Testis (tissue), 3 donors: ENCODE measurements around the gene COX7A1. TPM values are rescaled to one million over a fixed set of nuclear protein-coding genes. Genes with fewer than 3 reads are reported as not detected.

Source experiments
- DNase-seq: peaks from one replicate; pipeline ENCODE4 v3.0.0-alpha.2; 2019
- H3K27ac ChIP-seq, 2 donors: fragments of 200-600 bp; sonication (generic); one replicate each; pipeline ENCODE4 v1.5.1; 2019
- H3K27me3 ChIP-seq: fragments of 200-600 bp; sonication (generic); one replicate; pipeline ENCODE4 v1.5.1; 2019
- H3K36me3 ChIP-seq: fragments of 200-600 bp; sonication (generic); one replicate; pipeline ENCODE4 v1.5.1; 2017; ENCODE audit warnings: low read depth; ENCODE audit errors: missing control alignments
- H3K4me1 ChIP-seq: fragments of 200-600 bp; sonication (generic); one replicate; pipeline ENCODE4 v1.5.1; 2019
- H3K4me3 ChIP-seq, 2 donors: fragments of 200-600 bp; sonication (generic); one replicate each; pipeline ENCODE4 v1.5.1; 2017 to 2019
- H3K9me3 ChIP-seq: fragments of 200-600 bp; sonication (generic); one replicate; pipeline ENCODE4 v1.5.1; 2017
- CTCF ChIP-seq, 3 experiments: fragments of 450-650 bp in 2 of 3; fragments of 200-600 bp in 1 of 3; sonication (generic) in 1 of 3; IDR thresholded peaks; one replicate each; pipeline ENCODE4 v1.5.1; 2016 to 2019; ENCODE audit warnings: antibody characterized with exemption in 3 of 3, mild to moderate bottlenecking in 2 of 3, moderate library complexity in 1 of 3
- POLR2A ChIP-seq: fragments of 450-650 bp; IDR thresholded peaks from one replicate; pipeline ENCODE4 v1.6.1; 2017; ENCODE audit warnings: antibody characterized with exemption, mild to moderate bottlenecking, moderate library complexity
- WGBS, 2 donors: methylation state at CpG; one replicate each; pipeline ENCODE4 v1.1.5; 2018; 5-methylcytosine and 5-hydroxymethylcytosine counted together
- intact Hi-C: fragments of 100-400 bp; cut with DNase I; formaldehyde crosslinking; loops from one replicate; pipeline ENCODE4 v1.15.1; 2023; ENCODE audit warnings: low total_unique reads
- polyA plus RNA-seq: library from polyadenylated mRNA; stranded (reverse); fragments of 350-450 nt; fragmentation: Illumina TruSeq; extraction: RNeasy Lipid Tissue Mini Kit (QIAGEN cat#74804); gene quantifications from one replicate; pipeline ENCODE4 v1.2.3, GENCODE V29; 2014; ENCODE audit warnings: low read depth, low replicate concordance; ENCODE audit not compliant: insufficient read depth
- total RNA-seq, 2 donors: library from RNA; depleted of rRNA; stranded (reverse); fragments of >200 nt; gene quantifications; one replicate each; pipeline ENCODE4 v1.2.3, GENCODE V29; 2016

The COX7A1 gene
- total and polyA plus RNA-seq, 3 donors from 2014 or later, result 0.79 to 25.4 (median 4.8) TPM

DNA sequence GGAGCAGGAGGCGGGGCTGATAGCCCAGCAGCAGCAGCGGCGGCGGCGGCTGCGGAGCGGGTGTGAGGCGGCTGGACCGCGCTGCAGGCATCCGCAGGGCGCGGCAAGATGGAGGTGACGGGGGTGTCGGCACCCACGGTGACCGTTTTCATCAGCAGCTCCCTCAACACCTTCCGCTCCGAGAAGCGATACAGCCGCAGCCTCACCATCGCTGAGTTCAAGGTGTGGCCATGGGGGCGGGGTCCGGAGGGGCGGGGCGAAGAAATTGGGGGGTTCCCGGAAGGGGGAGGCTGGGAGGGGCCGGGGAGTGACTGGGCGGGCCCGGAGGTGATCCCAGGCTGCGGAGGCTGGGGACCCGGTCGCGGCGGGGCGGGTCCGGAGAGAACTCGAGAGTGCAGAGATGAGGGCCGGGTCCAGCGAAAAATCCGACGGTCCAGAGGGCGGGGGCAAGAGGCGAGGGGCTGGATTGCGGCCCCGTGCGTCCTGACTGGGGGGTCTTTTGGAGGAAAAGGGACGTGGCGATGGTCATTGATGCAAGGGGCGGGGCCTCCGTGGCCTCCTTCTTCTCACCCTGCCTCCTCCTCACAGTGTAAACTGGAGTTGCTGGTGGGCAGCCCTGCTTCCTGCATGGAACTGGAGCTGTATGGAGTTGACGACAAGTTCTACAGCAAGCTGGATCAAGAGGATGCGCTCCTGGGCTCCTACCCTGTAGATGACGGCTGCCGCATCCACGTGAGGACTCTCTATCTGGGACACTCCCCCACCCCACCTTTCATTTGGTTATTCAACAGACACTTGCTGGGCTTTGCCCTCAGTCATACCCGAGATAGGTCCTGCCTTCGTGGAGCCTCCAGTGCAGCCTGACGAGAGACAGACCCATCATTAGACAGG is 36.5 kb downstream of the COX7A1 start, which contains the start of gene TBCB:
Gene TBCB, plus strand, starts transcription at position 16 of the 891 bp plus-strand sequence. Its CDS starts 93 bp downstream, at position 109.
- Histone ChIP-seq H3K4me1 (peaks cover 15% of the 10 kb centered on the region), H3K4me3 (peak within 1 kb of the TSS; percentile 54 to 87), H3K27me3 (no peaks in the 10 kb centered on the region), H3K27ac (peak within 1 kb of the TSS; percentile 29 to 77), H3K9me3 (no peaks in the 10 kb centered on the region), H3K36me3 (no peaks in the 10 kb centered on the region)
- 3 to 5% methylated on average over 35 to 59 of the region's 59 CpGs for WGBS, 2 donors
- intact Hi-C loops, result no loop called here
- TF ChIP-seq POLR2A, result no peak
- TF ChIP-seq CTCF (IDR thresholded peaks at IDR 0.05), result no peak
- peak; percentile 18 for DNase-seq

DNA sequence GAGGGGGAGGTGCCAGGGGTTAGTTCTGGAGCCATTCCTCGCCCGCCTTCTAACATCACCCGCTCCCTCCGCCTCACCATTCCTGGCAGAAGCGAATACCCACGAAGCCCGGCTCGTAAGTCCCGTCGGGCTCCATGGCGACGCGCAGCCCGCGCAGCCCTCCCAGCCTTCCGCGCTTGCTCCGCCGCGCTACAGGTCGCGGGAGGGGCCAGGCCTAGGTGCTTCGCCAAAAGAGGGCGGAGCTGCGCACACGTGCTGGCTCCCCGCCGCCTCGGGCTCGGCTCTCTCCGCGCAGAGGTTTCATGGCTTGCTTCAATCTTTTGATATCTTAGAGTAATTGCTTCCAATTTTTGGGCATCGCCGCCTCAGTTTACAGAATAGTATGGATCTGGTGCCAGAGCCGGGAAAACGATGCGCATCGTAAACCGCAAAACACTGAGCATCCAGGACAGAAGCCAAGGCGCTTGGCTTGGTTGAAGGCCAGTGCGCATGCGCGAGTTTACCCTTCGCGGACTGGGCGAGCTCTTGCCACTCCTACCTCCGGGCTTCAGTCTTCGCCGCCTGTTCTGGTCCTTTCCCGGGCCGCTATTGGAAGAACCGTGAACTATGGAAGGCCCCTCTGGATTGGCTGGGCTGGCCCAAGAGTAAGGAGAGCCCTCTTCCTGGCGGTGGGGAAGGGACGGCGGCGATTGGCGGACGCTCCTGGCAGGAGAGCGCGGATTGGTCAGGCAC is 37.4 kb downstream of the COX7A1 start, which contains the start of gene POLR2I:
Gene POLR2I, minus strand, starts transcription at position 155 of the 732 bp plus-strand sequence. Its CDS starts 19 bp downstream, at position 136.
- Histone ChIP-seq H3K36me3 (no peaks in the 10 kb centered on the region), H3K9me3 (no peaks in the 10 kb centered on the region), H3K27ac (peak within 1 kb of the TSS; percentile 29 to 77), H3K4me1 (peaks cover 15% of the 10 kb centered on the region), H3K4me3 (peak within 1 kb of the TSS; percentile 54 to 87), H3K27me3 (no peaks in the 10 kb centered on the region)
- peak; percentile 100 for DNase-seq
- TF ChIP-seq POLR2A (no peak), CTCF (IDR thresholded peaks at IDR 0.05) (no peak)
- intact Hi-C loops, result no loop called here
- WGBS, 2 donors, result 0% methylated on average over 40 to 60 of the region's 60 CpGs

DNA sequence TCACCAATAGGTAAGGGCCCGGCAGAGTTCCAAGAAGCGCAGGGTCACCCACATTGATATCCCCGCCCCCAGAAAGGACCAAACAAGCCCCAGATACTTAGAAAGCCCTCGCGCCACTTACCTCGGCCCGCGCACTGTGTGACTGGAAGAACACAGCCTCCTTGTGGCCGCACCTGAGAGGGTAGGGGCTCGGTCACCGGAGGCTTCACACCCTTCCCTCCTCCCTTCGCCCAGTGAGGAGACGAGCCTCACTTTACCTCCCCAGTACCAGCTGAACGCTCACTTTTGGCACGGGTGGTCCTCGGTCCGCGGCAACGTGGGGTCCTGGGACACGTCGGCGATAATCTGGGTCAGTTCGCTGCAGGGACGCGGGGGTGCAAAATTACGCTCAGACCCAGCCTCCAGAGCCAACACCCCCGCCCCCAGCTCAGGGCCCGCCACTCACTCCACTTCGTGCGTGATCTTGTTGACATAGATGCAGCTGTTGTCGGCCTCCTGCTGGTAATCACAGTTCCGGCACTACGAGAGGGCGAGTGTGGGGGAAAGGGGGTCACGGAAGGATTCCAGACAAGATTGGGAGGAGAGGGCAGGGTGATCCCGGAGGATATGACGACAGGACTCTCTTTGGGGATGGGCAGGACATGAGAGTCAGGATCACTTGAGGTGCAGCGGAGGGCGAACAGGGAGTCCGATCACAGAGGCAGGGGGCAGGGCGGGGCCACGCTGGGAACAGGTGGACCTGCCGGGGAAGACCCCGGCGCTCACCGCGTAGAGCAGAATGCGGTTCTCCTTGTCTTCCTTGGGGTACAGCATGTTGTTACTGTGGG is 38.1 kb downstream of the COX7A1 start:
- intact Hi-C loops, result no loop called here
- peak overlapping the region; percentile 54 to 87 for H3K4me3 ChIP-seq
- no peaks in the 10 kb centered on the region for H3K9me3 ChIP-seq
- no peaks in the 10 kb centered on the region for H3K36me3 ChIP-seq
- H3K4me1 ChIP-seq, result peaks cover 15% of the 10 kb centered on the region
- DNase-seq, result peak; percentile 32
- TF ChIP-seq POLR2A (no peak), CTCF (IDR thresholded peaks at IDR 0.05) (no peak)
- H3K27me3 ChIP-seq, result no peaks in the 10 kb centered on the region
- H3K27ac ChIP-seq, result peak overlapping the region; percentile 29 to 77
- WGBS, 2 donors, result 4 to 5% methylated on average over 38 to 48 of the region's 48 CpGs

DNA sequence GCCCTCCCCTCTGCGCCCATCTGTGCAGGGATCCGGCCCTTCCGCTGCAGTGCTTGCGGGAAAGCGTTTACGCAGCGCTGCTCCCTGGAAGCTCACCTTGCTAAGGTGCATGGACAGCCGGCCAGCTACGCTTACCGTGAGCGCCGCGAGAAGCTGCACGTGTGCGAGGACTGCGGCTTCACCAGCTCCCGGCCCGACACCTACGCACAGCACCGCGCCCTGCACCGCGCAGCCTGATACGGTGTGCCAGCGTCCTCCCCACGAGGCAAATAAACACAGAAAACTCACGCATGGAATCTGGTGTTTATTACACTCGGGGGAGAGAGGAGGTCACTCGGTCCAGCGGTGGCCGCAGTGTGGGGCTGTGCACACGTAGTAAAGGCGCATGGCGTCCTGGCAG is 38.8 kb downstream of the COX7A1 start:
- no peaks in the 10 kb centered on the region for H3K36me3 ChIP-seq

More for the DNA sequence above, 38.8 kb downstream of the COX7A1 start:
- intact Hi-C loops, result no loop called here
- Histone ChIP-seq H3K27ac (no peak overlapping the region), H3K27me3 (no peaks in the 10 kb centered on the region), H3K4me1 (peaks cover 15% of the 10 kb centered on the region), H3K9me3 (no peaks in the 10 kb centered on the region), H3K4me3 (no peak overlapping the region)
- 63 to 68% methylated on average over 32 to 34 of the region's 34 CpGs for WGBS, 2 donors
- no peak for DNase-seq
- no peak for TF ChIP-seq POLR2A
- TF ChIP-seq CTCF (IDR thresholded peaks at IDR 0.05), result no peak
